Measurements from ENCODE around the gene ACSS2.

DNA sequence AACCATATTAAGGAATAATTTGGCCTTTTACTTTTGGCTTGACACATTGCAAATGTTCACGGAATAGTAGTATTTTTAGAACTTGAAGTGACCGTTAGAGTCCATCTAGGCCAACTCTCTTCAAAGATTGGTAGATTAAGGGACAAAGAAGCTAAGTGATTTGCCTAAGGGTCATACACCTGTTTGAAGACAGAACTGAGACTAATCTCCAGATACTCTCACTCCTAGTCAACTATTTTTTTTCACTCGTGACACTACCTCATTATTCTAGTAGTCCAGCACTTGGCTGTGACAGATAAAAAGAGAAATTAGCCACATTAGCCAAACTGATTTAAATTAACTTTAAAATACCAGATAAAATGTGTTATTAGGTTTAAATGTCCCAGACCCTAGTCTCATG is 10.6 kb downstream of the ACSS2 start:
- TF ChIP-seq YY1 (IDR thresholded peaks at IDR 0.05; ENCODE audit: insufficient read depth, insufficient read length): no peak
- TF ChIP-seq SUZ12 (IDR thresholded peaks at IDR 0.05; ENCODE audit: extremely low read depth, insufficient read depth, insufficient read length): no peak

All from NT2/D1 (cell line).